ENCODE results near the gene TRAIP.
"Not testable (repeated sequence)": the region's sequence is repeated elsewhere in the genome, so short reads cannot be mapped to it uniquely, and the experiment has no call there.

The TRAIP gene

GRCh38 chr3:49873623-49874022 lies 17.3 kb upstream of the TRAIP start:
- no peak for DNase-seq

- DNase-seq = no peak
Observed at GRCh38 chr3:49872801-49873281, 16.5 kb upstream of the TRAIP start.

GRCh38 chr3:49871531-49872153 lies 15.3 kb upstream of the TRAIP start:
- DNase-seq = no peak

GRCh38 chr3:49869525-49870126 lies 13.3 kb upstream of the TRAIP start, which contains the start of gene CAMKV:
Gene CAMKV, minus strand, starts transcription at chr3:49869906. Its CDS starts 7,518 bp downstream, at chr3:49862388.
- DNase-seq = peak in 1 of 2 experiments; percentile 68

- peak in 1 of 2 experiments; percentile 27 for DNase-seq
Observed at GRCh38 chr3:49868862-49869466, 12.6 kb upstream of the TRAIP start.

GRCh38 chr3:49867871-49868321 lies 11.5 kb upstream of the TRAIP start:
- DNase-seq = no peak

GRCh38 chr3:49867400-49867799 lies 11.0 kb upstream of the TRAIP start:
- no peak for DNase-seq

- DNase-seq = no peak
Observed at GRCh38 chr3:49865198-49865784, 8.9 kb upstream of the TRAIP start.

- no peak for DNase-seq
Observed at GRCh38 chr3:49864505-49864904, 8.1 kb upstream of the TRAIP start.

- DNase-seq = no peak
Observed at GRCh38 chr3:49859576-49860305, 3.4 kb upstream of the TRAIP start.

- no peak for DNase-seq
Observed at GRCh38 chr3:49855662-49856061, 702 bp downstream of the TRAIP start.

GRCh38 chr3:49845694-49846093 lies 10.7 kb downstream of the TRAIP start:
- no peak for DNase-seq

- DNase-seq = no peak
Observed at GRCh38 chr3:49844464-49845183, 11.7 kb downstream of the TRAIP start.

- DNase-seq = no peak
Observed at GRCh38 chr3:49842843-49843517, 13.4 kb downstream of the TRAIP start.

- no peak for DNase-seq
Observed at GRCh38 chr3:49841806-49842205, 14.6 kb downstream of the TRAIP start.

- DNase-seq = peak in 1 of 2 experiments; percentile 14
Observed at GRCh38 chr3:49841126-49841696, 15.2 kb downstream of the TRAIP start.

- no peak for DNase-seq
Observed at GRCh38 chr3:49840388-49840787, 16.0 kb downstream of the TRAIP start.

GRCh38 chr3:49839193-49839809 lies 17.1 kb downstream of the TRAIP start:
- DNase-seq = peak; percentile 47 to 61

GRCh38 chr3:49831341-49831740 lies 25.0 kb downstream of the TRAIP start:
- DNase-seq = no peak

GRCh38 chr3:49826016-49826415 lies 30.3 kb downstream of the TRAIP start:
- no peak for DNase-seq

GRCh38 chr3:49823131-49823530 lies 33.2 kb downstream of the TRAIP start:
- not testable (repeated sequence) for DNase-seq

Data from NCI-H446 (cell line).